ENCODE data around the gene TSEN15. TPM values are rescaled to one million over a fixed set of nuclear protein-coding genes. Genes with fewer than 3 reads are reported as not detected.

TSEN15 gene
- total RNA-seq, 6 donors from 2014 or later = 25.0 to 39.9 (median 27.3) TPM

DNA sequence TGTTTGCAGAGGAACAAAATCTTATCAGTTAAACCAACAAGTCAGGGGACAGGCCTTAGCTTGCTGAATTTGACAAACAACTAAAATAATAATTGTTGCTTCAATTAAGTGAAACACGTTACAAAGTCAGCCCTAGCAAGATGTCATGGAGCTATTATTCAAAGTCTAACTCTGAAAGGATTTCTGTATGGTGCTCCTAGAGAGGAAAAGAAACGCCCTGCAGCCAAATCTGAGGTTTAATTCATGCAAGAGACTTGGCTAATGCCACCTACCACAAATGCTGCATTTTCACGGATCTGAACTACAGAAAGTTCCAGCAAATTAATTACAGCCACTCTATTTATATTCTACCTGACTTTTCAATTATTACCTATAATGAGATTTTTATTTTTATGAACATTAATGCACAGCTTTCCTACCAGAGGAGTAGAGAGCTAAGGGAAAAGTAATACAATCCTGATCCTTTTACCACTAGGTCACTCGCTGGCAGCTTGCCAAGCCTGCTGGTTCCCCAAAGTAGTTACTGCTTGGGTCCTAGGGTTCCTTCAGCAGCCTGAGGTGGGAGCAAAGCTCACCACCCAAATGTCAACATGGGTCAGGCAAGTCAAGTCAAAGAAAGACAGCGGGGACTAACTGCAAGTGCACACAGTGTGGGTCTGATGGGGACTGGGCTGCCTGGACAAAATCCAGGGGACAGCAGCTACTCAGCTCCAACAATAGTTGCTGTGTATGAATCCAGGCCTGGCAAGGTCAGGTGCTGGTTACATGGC is 22.5 kb upstream of the TSEN15 start:
- WGBS, 2 donors = 80 to 87% methylated on average over 5 of the region's 5 CpGs
- Histone ChIP-seq H3K4me1 (peaks cover 0 to 4% (median 1%) of the 10 kb centered on the region in 4 donors), H3K9me3 (no peaks in the 10 kb centered on the region), H3K27me3 (no peaks in the 10 kb centered on the region), H3K36me3 (no peaks in the 10 kb centered on the region), H3K4me3 (no peak overlapping the region), H3K27ac (no peak overlapping the region)
- ATAC-seq (ENCODE audit: low FRiP score in 2 of 2) = no peak
- no peak for DNase-seq
- TF ChIP-seq POLR2A (IDR thresholded peaks at IDR 0.05) = no peak
- TF ChIP-seq, protein P1, sequence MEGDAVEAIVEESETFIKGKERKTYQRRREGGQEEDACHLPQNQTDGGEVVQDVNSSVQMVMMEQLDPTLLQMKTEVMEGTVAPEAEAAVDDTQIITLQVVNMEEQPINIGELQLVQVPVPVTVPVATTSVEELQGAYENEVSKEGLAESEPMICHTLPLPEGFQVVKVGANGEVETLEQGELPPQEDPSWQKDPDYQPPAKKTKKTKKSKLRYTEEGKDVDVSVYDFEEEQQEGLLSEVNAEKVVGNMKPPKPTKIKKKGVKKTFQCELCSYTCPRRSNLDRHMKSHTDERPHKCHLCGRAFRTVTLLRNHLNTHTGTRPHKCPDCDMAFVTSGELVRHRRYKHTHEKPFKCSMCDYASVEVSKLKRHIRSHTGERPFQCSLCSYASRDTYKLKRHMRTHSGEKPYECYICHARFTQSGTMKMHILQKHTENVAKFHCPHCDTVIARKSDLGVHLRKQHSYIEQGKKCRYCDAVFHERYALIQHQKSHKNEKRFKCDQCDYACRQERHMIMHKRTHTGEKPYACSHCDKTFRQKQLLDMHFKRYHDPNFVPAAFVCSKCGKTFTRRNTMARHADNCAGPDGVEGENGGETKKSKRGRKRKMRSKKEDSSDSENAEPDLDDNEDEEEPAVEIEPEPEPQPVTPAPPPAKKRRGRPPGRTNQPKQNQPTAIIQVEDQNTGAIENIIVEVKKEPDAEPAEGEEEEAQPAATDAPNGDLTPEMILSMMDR (IDR thresholded peaks at IDR 0.05) = no peak
- no peak for TF ChIP-seq POLR2AphosphoS5 (IDR thresholded peaks at IDR 0.05)
- TF ChIP-seq EP300 (IDR thresholded peaks at IDR 0.05) = no peak

DNA sequence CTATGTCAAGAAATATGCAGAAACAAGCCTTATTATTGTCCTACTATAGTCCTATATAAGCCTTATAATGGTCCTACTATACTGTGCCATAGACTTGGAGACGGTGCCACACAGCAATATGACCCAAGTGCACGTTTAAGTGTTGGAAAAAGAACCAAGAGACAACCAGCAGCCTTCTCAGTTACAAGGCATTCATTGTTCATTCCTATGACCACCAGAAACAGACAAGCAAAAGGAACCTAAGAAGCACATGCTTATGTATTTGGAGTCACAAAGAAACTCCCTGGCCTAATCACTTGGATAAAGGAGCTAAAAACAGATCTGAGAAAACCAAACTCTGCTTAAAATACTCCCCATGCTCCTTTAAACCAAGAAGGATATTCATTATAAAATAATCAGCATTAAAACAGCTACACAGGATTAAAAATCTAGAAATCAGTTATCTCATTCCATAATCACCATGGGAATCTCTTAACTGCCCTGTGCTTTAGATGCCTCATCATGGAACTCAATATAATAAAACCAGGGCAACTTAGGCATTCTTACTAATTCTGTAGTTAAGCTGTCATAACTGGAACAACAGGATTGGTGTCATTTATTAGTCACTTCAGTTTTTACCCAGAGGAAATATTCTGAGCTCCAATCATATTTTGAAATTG is 21.0 kb upstream of the TSEN15 start:
- no peak for ATAC-seq (ENCODE audit: low FRiP score in 2 of 2)

DNA sequence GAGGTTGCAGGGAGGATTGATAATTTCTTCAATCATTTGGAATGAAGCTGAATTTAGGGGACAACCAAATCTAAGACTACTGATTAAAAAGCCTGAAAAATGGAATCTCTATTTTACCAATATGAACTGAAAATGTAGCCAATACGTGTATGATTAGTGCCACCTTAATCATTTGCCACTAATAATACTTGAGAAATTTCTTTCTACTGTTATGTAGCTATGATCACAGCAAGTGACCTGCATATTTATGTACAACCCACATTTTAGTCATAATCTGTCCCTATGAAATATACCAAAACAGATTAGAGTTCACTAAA is 20.5 kb upstream of the TSEN15 start:
- Histone ChIP-seq H3K4me1 (peaks cover under 1 to 7% (median 2%) of the 10 kb centered on the region in 4 donors), H3K27me3 (peaks cover 0 to 3% (median under 1%) of the 10 kb centered on the region in 4 donors), H3K4me3 (no peak overlapping the region), H3K36me3 (no peaks in the 10 kb centered on the region), H3K9me3 (no peaks in the 10 kb centered on the region), H3K27ac (no peak overlapping the region)
- TF ChIP-seq POLR2AphosphoS5 (IDR thresholded peaks at IDR 0.05) (no peak), EP300 (IDR thresholded peaks at IDR 0.05) (no peak), POLR2A (IDR thresholded peaks at IDR 0.05) (no peak)
- TF ChIP-seq, protein P1 (IDR thresholded peaks at IDR 0.05) = no peak
- ATAC-seq (ENCODE audit: low FRiP score in 2 of 2) = no peak
- DNase-seq = no peak
- 97 to 100% methylated on average over 1 of the region's 1 CpG for WGBS, 2 donors

More for the DNA sequence above, 21.0 kb upstream of the TSEN15 start:
- no peaks in the 10 kb centered on the region for H3K9me3 ChIP-seq
- no peak for DNase-seq
- peaks cover 0 to 2% (median 0%) of the 10 kb centered on the region in 4 donors for H3K4me1 ChIP-seq
- 67% methylated on average over 2 of the region's 2 CpGs for WGBS, 2 donors
- no peak overlapping the region for H3K27ac ChIP-seq
- no peaks in the 10 kb centered on the region for H3K36me3 ChIP-seq
- no peaks in the 10 kb centered on the region for H3K27me3 ChIP-seq
- TF ChIP-seq POLR2A (IDR thresholded peaks at IDR 0.05) = no peak
- TF ChIP-seq POLR2AphosphoS5 (IDR thresholded peaks at IDR 0.05) = no peak
- TF ChIP-seq, protein P1 (IDR thresholded peaks at IDR 0.05) = no peak
- no peak for TF ChIP-seq EP300 (IDR thresholded peaks at IDR 0.05)
- H3K4me3 ChIP-seq = no peak overlapping the region

DNA sequence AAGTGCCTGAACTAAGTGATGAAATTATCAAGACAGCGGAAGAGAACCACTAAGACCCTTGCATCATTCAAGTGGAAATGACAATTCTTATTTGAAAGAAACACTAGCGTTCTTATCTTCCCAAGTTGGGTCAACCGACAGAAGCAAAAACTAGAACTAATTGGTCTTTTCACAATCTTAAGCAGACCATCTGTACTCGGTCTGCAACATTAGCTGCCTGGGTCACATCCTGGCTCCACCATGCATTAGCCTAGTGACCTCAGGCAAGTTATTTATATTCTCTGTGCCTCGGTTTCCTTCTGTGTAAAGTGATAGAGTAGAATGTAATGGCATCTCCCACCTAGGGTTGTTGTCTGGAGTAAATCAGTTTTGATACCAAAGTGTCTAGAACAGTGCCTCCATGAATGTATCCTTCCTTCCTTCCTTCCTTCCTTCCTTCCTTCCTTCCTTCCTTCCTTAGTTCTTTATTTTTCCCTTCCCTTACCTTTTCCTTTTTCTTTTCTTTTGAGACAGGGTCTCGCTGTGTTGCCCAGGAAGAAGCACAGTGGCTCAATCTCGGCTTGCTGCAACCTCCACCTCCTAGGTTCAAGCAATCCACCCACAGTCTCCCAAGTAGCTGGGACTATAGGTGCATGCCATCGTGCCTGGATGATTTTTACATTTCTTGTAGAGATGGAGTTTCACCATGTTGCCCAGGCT is 20.0 kb upstream of the TSEN15 start:
- DNase-seq = no peak
- WGBS, 2 donors = 76 to 83% methylated on average over 8 of the region's 8 CpGs
- peaks cover 5 to 12% (median 7%) of the 10 kb centered on the region in 4 donors for H3K4me1 ChIP-seq

More for the DNA sequence above, 20.0 kb upstream of the TSEN15 start:
- H3K9me3 ChIP-seq = no peaks in the 10 kb centered on the region
- no peak for ATAC-seq (ENCODE audit: low FRiP score in 2 of 2)
- TF ChIP-seq EP300 (IDR thresholded peaks at IDR 0.05) (no peak), POLR2A (IDR thresholded peaks at IDR 0.05) (no peak), POLR2AphosphoS5 (IDR thresholded peaks at IDR 0.05) (no peak)
- TF ChIP-seq, protein P1 (IDR thresholded peaks at IDR 0.05) = no peak
- H3K36me3 ChIP-seq = no peaks in the 10 kb centered on the region
- H3K27me3 ChIP-seq = peaks cover 0 to 9% (median 3%) of the 10 kb centered on the region in 4 donors
- no peak overlapping the region for H3K27ac ChIP-seq
- no peak overlapping the region for H3K4me3 ChIP-seq

Data from upper lobe of left lung (tissue), 6 donors.